Duodenal mucosa (tissue), 2 donors: ENCODE data around the gene TBC1D8.

Source experiments
- H3K27ac ChIP-seq: one replicate; pipeline ENCODE4 v1.7.0; 2013; ENCODE audit warnings: low read depth, low read length
- H3K27me3 ChIP-seq, 2 donors: one replicate each; pipeline ENCODE4 v1.7.0; 2013; ENCODE audit warnings: low read length in 2 of 2, control low read depth in 1 of 2; ENCODE audit not compliant: insufficient read depth in 2 of 2, control insufficient read depth in 1 of 2
- H3K36me3 ChIP-seq, 2 donors: one replicate each; pipeline ENCODE4 v1.7.0; 2013; ENCODE audit warnings: low read length in 2 of 2, control low read depth in 1 of 2; ENCODE audit not compliant: insufficient read depth in 2 of 2, control insufficient read depth in 1 of 2
- H3K4me1 ChIP-seq, 2 donors: one replicate each; pipeline ENCODE4 v1.7.0; 2013; ENCODE audit warnings: low read length in 2 of 2, control low read depth in 1 of 2; ENCODE audit not compliant: insufficient read depth in 2 of 2, control insufficient read depth in 1 of 2
- H3K4me3 ChIP-seq, 2 donors: one replicate each; pipeline ENCODE4 v1.7.0; 2013; ENCODE audit warnings: low read length in 2 of 2, low read depth in 1 of 2
- H3K9ac ChIP-seq, 2 donors: one replicate each; pipeline ENCODE4 v1.7.0; 2013; ENCODE audit warnings: low read length in 2 of 2, low read depth in 1 of 2
- H3K9me3 ChIP-seq, 2 donors: one replicate each; pipeline ENCODE4 v1.7.0; 2013; ENCODE audit warnings: low read length in 2 of 2, control low read depth in 1 of 2; ENCODE audit not compliant: control insufficient read depth in 1 of 2

TBC1D8 gene

GRCh38 chr2:101022221-101022620, 129.0 kb downstream of the TBC1D8 start:
- peaks cover 5 to 6% of the 10 kb centered on the region in 2 donors for H3K4me1 ChIP-seq
- H3K36me3 ChIP-seq: peaks cover 7 to 27% of the 10 kb centered on the region in 2 donors
- H3K27ac ChIP-seq: no peak overlapping the region
- no peaks in the 10 kb centered on the region for H3K27me3 ChIP-seq
- H3K4me3 ChIP-seq: no peak overlapping the region
- H3K9me3 ChIP-seq: no peaks in the 10 kb centered on the region
- no peak overlapping the region for H3K9ac ChIP-seq

- H3K27me3 ChIP-seq: no peaks in the 10 kb centered on the region
- H3K27ac ChIP-seq: no peak overlapping the region
- H3K4me3 ChIP-seq: no peak overlapping the region
- H3K36me3 ChIP-seq: peaks cover 7 to 29% of the 10 kb centered on the region in 2 donors
- H3K9me3 ChIP-seq: no peaks in the 10 kb centered on the region
- no peak overlapping the region for H3K9ac ChIP-seq
- no peaks in the 10 kb centered on the region for H3K4me1 ChIP-seq
Measured at GRCh38 chr2:101018934-101019333, 132.2 kb downstream of the TBC1D8 start.

GRCh38 chr2:101017371-101017770, 133.8 kb downstream of the TBC1D8 start:
- H3K4me1 ChIP-seq: no peaks in the 10 kb centered on the region
- no peaks in the 10 kb centered on the region for H3K9me3 ChIP-seq
- peaks cover 7 to 29% of the 10 kb centered on the region in 2 donors for H3K36me3 ChIP-seq
- H3K27ac ChIP-seq: no peak overlapping the region
- H3K27me3 ChIP-seq: no peaks in the 10 kb centered on the region
- no peak overlapping the region for H3K4me3 ChIP-seq
- H3K9ac ChIP-seq: no peak overlapping the region

GRCh38 chr2:101014264-101014857, 136.8 kb downstream of the TBC1D8 start:
- Histone ChIP-seq H3K4me1 (no peaks in the 10 kb centered on the region), H3K36me3 (peaks cover 0 to 26% of the 10 kb centered on the region in 2 donors), H3K9ac (no peak overlapping the region), H3K27me3 (no peaks in the 10 kb centered on the region), H3K27ac (no peak overlapping the region), H3K9me3 (no peaks in the 10 kb centered on the region), H3K4me3 (no peak overlapping the region)

- H3K9ac ChIP-seq: no peak overlapping the region
- H3K4me3 ChIP-seq: no peak overlapping the region
- H3K4me1 ChIP-seq: no peaks in the 10 kb centered on the region
- H3K36me3 ChIP-seq: peaks cover 0 to 28% of the 10 kb centered on the region in 2 donors
- no peak overlapping the region for H3K27ac ChIP-seq
- no peaks in the 10 kb centered on the region for H3K9me3 ChIP-seq
- no peaks in the 10 kb centered on the region for H3K27me3 ChIP-seq
Measured at GRCh38 chr2:101012706-101013181, 138.4 kb downstream of the TBC1D8 start.

- H3K27me3 ChIP-seq: no peaks in the 10 kb centered on the region
- H3K9me3 ChIP-seq: no peaks in the 10 kb centered on the region
- H3K4me3 ChIP-seq: no peak overlapping the region
- H3K36me3 ChIP-seq: peaks cover 5 to 34% of the 10 kb centered on the region in 2 donors
- no peaks in the 10 kb centered on the region for H3K4me1 ChIP-seq
- H3K27ac ChIP-seq: no peak overlapping the region
- H3K9ac ChIP-seq: no peak overlapping the region
Measured at GRCh38 chr2:101012054-101012705, 139.0 kb downstream of the TBC1D8 start.

- H3K4me3 ChIP-seq: no peak overlapping the region
- no peaks in the 10 kb centered on the region for H3K9me3 ChIP-seq
- H3K27me3 ChIP-seq: no peaks in the 10 kb centered on the region
- H3K27ac ChIP-seq: no peak overlapping the region
- H3K9ac ChIP-seq: no peak overlapping the region
- peaks cover 12 to 44% of the 10 kb centered on the region in 2 donors for H3K36me3 ChIP-seq
- no peaks in the 10 kb centered on the region for H3K4me1 ChIP-seq
Measured at GRCh38 chr2:101011152-101011551, 140.0 kb downstream of the TBC1D8 start.

- no peak overlapping the region for H3K27ac ChIP-seq
- peaks cover 15 to 21% of the 10 kb centered on the region in 2 donors for H3K4me1 ChIP-seq
- H3K36me3 ChIP-seq: peaks cover 36 to 64% of the 10 kb centered on the region in 2 donors
- H3K9me3 ChIP-seq: no peaks in the 10 kb centered on the region
- H3K27me3 ChIP-seq: no peaks in the 10 kb centered on the region
- no peak overlapping the region for H3K4me3 ChIP-seq
- H3K9ac ChIP-seq: no peak overlapping the region
Measured at GRCh38 chr2:101007415-101008345, 143.5 kb downstream of the TBC1D8 start.

- Histone ChIP-seq H3K9ac (no peak overlapping the region), H3K27ac (no peak overlapping the region), H3K27me3 (no peaks in the 10 kb centered on the region), H3K36me3 (peaks cover 36 to 60% of the 10 kb centered on the region in 2 donors), H3K4me3 (no peak overlapping the region), H3K9me3 (no peaks in the 10 kb centered on the region), H3K4me1 (peaks cover 19 to 25% of the 10 kb centered on the region in 2 donors)
Measured at GRCh38 chr2:101006065-101006715, 145.0 kb downstream of the TBC1D8 start.
